ENCODE measurements around the gene DCAF4. TPM values are rescaled to one million over a fixed set of nuclear protein-coding genes. Genes with fewer than 3 reads are reported as not detected.

Gene DCAF4
- 10 to 100 TPM; 15.1 to 16.6 TPM for total RNA-seq

DNA sequence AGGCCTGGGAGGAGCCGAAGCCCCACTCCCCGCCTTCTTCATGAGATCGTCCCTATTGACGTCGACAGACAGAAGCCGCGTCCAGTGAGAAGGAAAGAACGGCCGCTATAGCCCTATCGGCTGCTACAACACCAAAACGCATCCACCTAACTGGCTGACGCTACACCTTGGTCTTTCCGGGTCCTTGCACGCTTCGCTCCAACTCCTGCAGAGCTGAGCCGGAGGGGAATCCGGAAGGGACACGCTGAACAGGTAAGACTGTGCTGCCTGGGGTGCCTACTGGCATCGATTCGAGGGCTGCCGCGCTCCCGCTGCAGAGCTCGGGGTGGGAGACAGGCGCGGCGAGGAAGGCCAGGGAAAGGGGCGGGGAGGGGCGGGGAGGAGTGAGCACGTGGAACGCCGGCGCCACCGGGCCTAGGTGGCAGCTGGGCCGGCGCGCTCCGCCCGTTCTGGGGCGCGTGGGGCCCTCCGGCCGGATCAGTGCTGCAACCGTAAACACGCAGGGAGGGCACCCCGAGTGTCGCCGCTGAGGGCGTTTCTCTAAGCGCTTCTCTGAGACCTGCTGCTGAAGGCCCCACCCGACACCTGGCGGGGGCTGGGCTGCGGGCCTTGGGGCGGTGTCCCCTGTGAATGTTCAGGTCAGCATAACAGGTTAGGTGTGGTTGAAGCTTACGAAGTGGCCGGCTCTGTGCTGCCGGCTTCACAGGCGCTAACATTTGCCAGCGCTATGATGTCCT lies at the start of gene DCAF4:
Gene DCAF4 (plus strand): TSS at position 173 of the 737 bp plus-strand sequence. CDS start 11,515 bp downstream, outside the sequence.
- DNase-seq: peak; percentile 92 to 97
- Mint-ChIP-seq H3K9me3 (no peaks in the 10 kb centered on the region), H3K4me3 (peak within 1 kb of the TSS; percentile 93 to 94), H3K36me3 (ENCODE audit: insufficient read depth in 2 of 2) (no peaks in the 10 kb centered on the region), H3K27ac (peak within 1 kb of the TSS; percentile 15), H3K4me1 (ENCODE audit: low read depth) (peaks cover 19% of the 10 kb centered on the region), H3K27me3 (ENCODE audit: low read depth) (peaks cover 16% of the 10 kb centered on the region)
- peak; percentile 97 to 98 for ATAC-seq (replicated peaks in 1 of 2)

DNA sequence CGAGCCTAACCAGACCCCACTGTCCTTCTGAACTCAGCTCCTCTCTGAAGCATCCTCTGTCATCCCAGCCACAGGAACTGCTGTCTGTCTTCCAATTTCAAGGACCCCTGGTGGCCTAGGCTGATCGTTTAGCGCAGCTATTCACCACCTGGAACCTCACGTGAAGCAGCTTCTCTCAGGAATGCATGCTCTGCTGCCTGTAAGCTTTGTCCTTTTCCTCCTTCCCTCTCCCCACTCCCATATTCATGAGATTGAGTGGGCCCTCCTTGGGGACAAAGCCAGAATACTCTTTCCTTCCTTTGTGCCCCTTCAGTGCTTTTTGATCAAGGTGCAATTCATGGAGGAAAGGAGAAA lies 49.6 kb upstream of the DCAF4 start:
- Mint-ChIP-seq H3K27ac (no peak overlapping the region), H3K4me3 (no peak overlapping the region), H3K9me3 (peaks cover 0 to 1% of the 10 kb centered on the region in 2 donors), H3K36me3 (ENCODE audit: insufficient read depth in 2 of 2) (peaks cover 0 to 3% of the 10 kb centered on the region in 2 donors), H3K4me1 (ENCODE audit: low read depth) (peaks cover 6% of the 10 kb centered on the region), H3K27me3 (ENCODE audit: low read depth) (no peaks in the 10 kb centered on the region)
- ATAC-seq (replicated peaks in 1 of 2) (no peak), DNase-seq (no peak)

- DNase-seq (no peak), ATAC-seq (replicated peaks in 1 of 2) (no peak)
- no peak overlapping the region for H3K4me3 Mint-ChIP-seq
- H3K4me1 Mint-ChIP-seq (ENCODE audit: low read depth): peaks cover 16% of the 10 kb centered on the region
- H3K9me3 Mint-ChIP-seq: no peaks in the 10 kb centered on the region
- H3K27me3 Mint-ChIP-seq (ENCODE audit: low read depth): no peaks in the 10 kb centered on the region
- H3K36me3 Mint-ChIP-seq (ENCODE audit: insufficient read depth in 2 of 2): no peaks in the 10 kb centered on the region
- no peak overlapping the region for H3K27ac Mint-ChIP-seq
Observed at GRCh38 chr14:72878746-72879145, 47.5 kb upstream of the DCAF4 start.

- Mint-ChIP-seq H3K27ac (no peak overlapping the region), H3K4me1 (ENCODE audit: low read depth) (peaks cover 19% of the 10 kb centered on the region), H3K36me3 (ENCODE audit: insufficient read depth in 2 of 2) (no peaks in the 10 kb centered on the region), H3K27me3 (ENCODE audit: low read depth) (no peaks in the 10 kb centered on the region), H3K9me3 (no peaks in the 10 kb centered on the region), H3K4me3 (no peak overlapping the region)
- ATAC-seq (replicated peaks in 1 of 2): no peak
- DNase-seq: no peak
Observed at GRCh38 chr14:72879431-72879830, 46.8 kb upstream of the DCAF4 start.

DNA sequence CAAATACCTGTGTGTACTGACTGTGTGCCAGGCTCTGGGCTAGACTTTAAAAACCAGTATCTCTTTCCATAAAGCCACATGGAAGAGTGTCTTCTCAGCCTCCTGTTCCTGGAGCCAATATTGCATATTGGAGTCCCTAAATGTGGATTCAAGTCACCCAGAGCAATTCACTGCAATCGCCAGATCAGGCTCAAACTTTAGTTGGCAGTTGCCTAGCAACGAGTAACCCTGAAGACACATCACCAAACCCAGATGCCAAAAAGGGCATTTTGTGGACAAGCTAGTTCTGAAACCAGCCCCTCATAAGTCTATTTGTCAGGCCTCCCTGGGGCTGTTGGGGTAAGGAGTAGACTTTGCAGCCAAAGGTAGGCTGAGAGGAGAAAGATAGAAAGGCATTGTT lies 46.1 kb upstream of the DCAF4 start:
- DNase-seq: no peak
- Mint-ChIP-seq H3K27me3 (ENCODE audit: low read depth) (no peaks in the 10 kb centered on the region), H3K4me1 (ENCODE audit: low read depth) (peaks cover 19% of the 10 kb centered on the region), H3K36me3 (ENCODE audit: insufficient read depth in 2 of 2) (no peaks in the 10 kb centered on the region), H3K27ac (no peak overlapping the region), H3K9me3 (no peaks in the 10 kb centered on the region), H3K4me3 (no peak overlapping the region)
- no peak for ATAC-seq (replicated peaks in 1 of 2)

GRCh38 chr14:72880820-72881219 lies 45.4 kb upstream of the DCAF4 start:
- H3K27me3 Mint-ChIP-seq (ENCODE audit: low read depth): no peaks in the 10 kb centered on the region
- H3K9me3 Mint-ChIP-seq: no peaks in the 10 kb centered on the region
- H3K4me3 Mint-ChIP-seq: no peak overlapping the region
- DNase-seq (no peak), ATAC-seq (replicated peaks in 1 of 2) (no peak)
- H3K27ac Mint-ChIP-seq: no peak overlapping the region
- peaks cover 19% of the 10 kb centered on the region for H3K4me1 Mint-ChIP-seq (ENCODE audit: low read depth)
- H3K36me3 Mint-ChIP-seq (ENCODE audit: insufficient read depth in 2 of 2): no peaks in the 10 kb centered on the region

GRCh38 chr14:72881543-72881942 lies 44.7 kb upstream of the DCAF4 start:
- ATAC-seq (replicated peaks in 1 of 2): no peak
- peaks cover 19% of the 10 kb centered on the region for H3K4me1 Mint-ChIP-seq (ENCODE audit: low read depth)
- H3K36me3 Mint-ChIP-seq (ENCODE audit: insufficient read depth in 2 of 2): peaks cover 0 to 3% of the 10 kb centered on the region in 2 donors
- no peak for DNase-seq
- no peaks in the 10 kb centered on the region for H3K27me3 Mint-ChIP-seq (ENCODE audit: low read depth)
- H3K9me3 Mint-ChIP-seq: no peaks in the 10 kb centered on the region
- no peak overlapping the region for H3K4me3 Mint-ChIP-seq
- H3K27ac Mint-ChIP-seq: no peak overlapping the region

DNA sequence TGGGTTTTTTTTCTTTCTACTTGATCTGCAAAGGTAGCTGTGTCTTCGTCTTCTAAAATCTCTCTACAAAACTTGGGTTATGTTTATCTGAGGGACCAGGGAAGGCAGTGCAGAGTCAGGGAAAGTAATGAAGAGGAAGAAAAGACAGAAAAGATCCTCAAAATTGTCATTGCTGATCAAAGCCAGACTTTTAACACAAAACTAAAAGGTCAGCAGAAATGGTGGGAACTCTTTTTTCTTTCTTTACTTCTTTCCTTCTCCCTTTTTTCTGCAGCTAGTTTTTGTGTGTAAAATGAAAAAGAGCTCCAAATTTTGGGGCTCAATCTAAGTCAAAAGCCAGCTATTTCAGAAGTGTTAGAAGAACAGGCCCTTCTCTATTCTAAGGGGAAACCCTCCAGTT lies 44.2 kb upstream of the DCAF4 start:
- Mint-ChIP-seq H3K4me1 (ENCODE audit: low read depth) (peaks cover 19% of the 10 kb centered on the region), H3K9me3 (no peaks in the 10 kb centered on the region), H3K36me3 (ENCODE audit: insufficient read depth in 2 of 2) (peaks cover 0 to 3% of the 10 kb centered on the region in 2 donors), H3K4me3 (no peak overlapping the region), H3K27me3 (ENCODE audit: low read depth) (peaks cover under 1% of the 10 kb centered on the region), H3K27ac (no peak overlapping the region)
- no peak for ATAC-seq (replicated peaks in 1 of 2)
- no peak for DNase-seq

DNA sequence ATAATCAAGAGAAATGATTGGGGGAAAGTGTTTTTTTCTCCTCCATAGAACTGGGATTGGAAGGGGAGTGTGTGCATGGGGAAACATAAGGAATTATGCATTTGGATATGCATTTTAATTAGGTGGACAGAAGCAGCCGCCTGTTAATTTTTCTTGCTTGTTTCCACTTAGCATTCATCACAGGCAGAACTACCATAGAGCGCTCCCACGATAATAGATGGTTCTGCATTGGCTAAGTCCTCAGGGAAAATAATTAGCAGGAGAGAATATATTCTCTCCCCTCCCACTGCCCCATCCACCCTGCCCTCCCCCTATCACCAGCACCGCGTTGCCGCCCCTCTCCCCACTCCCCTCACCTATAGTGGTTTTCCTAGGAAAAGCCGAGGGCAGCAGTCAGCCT lies 43.8 kb upstream of the DCAF4 start:
- Mint-ChIP-seq H3K27me3 (ENCODE audit: low read depth) (peaks cover 4% of the 10 kb centered on the region), H3K27ac (no peak overlapping the region), H3K9me3 (no peaks in the 10 kb centered on the region), H3K36me3 (ENCODE audit: insufficient read depth in 2 of 2) (peaks cover 0 to 3% of the 10 kb centered on the region in 2 donors), H3K4me3 (no peak overlapping the region), H3K4me1 (ENCODE audit: low read depth) (peaks cover 19% of the 10 kb centered on the region)
- no peak for DNase-seq
- ATAC-seq (replicated peaks in 1 of 2): no peak

DNA sequence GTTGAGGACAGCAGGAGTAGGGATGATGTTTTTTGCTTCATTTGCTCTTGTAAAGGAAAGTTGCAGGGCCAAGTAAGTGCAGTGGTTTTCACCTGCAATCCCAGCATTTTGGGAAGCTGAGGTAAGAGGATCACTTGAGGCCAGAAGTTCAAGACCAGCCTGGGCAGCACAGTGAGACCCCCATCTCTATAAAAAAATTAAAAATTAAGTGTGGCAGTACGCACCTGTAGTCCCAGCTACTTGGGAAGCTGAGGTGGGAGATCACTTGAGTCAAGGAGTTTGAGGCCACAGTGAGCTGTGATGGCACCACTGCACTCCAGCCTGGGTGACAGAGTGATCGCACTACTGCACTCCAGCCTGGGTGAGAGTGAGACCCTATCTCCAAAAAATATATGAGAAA lies 43.2 kb upstream of the DCAF4 start:
- peaks cover 0 to 3% of the 10 kb centered on the region in 2 donors for H3K36me3 Mint-ChIP-seq (ENCODE audit: insufficient read depth in 2 of 2)
- peaks cover 19% of the 10 kb centered on the region for H3K4me1 Mint-ChIP-seq (ENCODE audit: low read depth)
- H3K27me3 Mint-ChIP-seq (ENCODE audit: low read depth): peaks cover 7% of the 10 kb centered on the region
- no peak for ATAC-seq (replicated peaks in 1 of 2)
- no peak overlapping the region for H3K27ac Mint-ChIP-seq
- no peaks in the 10 kb centered on the region for H3K9me3 Mint-ChIP-seq
- no peak overlapping the region for H3K4me3 Mint-ChIP-seq
- no peak for DNase-seq

DNA sequence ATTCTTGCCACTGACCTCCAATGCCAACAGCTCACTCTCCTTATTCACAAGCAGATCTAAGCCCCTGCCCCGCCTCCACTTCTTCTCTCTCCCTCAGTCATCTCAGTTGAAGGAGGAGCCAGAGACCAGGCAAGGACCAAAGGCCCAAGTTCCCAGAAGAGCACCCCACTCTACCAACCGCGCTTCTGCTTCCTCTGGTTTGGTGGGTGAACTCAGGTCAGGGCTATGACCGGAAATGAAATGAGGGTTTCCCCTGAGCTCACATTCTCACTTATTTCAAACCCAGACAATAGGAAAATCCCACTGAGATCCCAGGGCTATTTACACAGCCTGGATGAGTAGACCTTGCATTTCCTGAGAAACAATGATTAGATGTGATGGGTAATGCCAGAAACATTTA lies 42.3 kb upstream of the DCAF4 start:
- ATAC-seq (replicated peaks in 1 of 2): peak; percentile 65 to 87
- no peak overlapping the region for H3K27ac Mint-ChIP-seq

DNA sequence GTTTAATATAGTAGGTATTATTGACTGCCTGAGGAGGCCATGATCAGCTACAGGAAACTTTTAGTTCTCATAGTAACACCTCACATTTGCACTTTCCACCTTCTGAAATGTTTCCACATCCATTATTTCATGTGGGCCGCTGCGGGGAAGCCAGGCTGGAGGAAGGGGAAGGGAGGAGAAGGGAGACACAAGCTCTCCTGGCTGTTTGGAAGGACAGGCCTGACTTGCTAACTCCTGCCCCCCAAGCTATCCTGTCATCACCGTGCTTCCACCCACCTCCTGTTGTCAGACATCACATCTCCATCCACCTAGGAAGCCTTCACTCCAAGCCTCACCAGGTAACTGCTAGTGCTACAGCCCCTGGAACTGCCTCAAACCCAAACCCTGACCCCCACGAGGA lies 41.9 kb upstream of the DCAF4 start:
- no peak for DNase-seq
- ATAC-seq (replicated peaks in 1 of 2): no peak
- Mint-ChIP-seq H3K36me3 (ENCODE audit: insufficient read depth in 2 of 2) (peaks cover 0 to 3% of the 10 kb centered on the region in 2 donors), H3K27ac (no peak overlapping the region), H3K9me3 (no peaks in the 10 kb centered on the region), H3K27me3 (ENCODE audit: low read depth) (peaks cover 7% of the 10 kb centered on the region), H3K4me1 (ENCODE audit: low read depth) (peaks cover 19% of the 10 kb centered on the region), H3K4me3 (no peak overlapping the region)

More for the DNA sequence above, 42.3 kb upstream of the DCAF4 start:
- Mint-ChIP-seq H3K27me3 (ENCODE audit: low read depth) (peaks cover 7% of the 10 kb centered on the region), H3K4me1 (ENCODE audit: low read depth) (peaks cover 19% of the 10 kb centered on the region), H3K36me3 (ENCODE audit: insufficient read depth in 2 of 2) (peaks cover 0 to 3% of the 10 kb centered on the region in 2 donors), H3K9me3 (no peaks in the 10 kb centered on the region), H3K4me3 (no peak overlapping the region)
- peak; percentile 8 to 35 for DNase-seq

GRCh38 chr14:72887514-72887913 lies 38.8 kb upstream of the DCAF4 start:
- H3K27ac Mint-ChIP-seq: no peak overlapping the region
- no peak overlapping the region for H3K4me3 Mint-ChIP-seq
- DNase-seq (no peak), ATAC-seq (replicated peaks in 1 of 2) (no peak)
- peaks cover 19% of the 10 kb centered on the region for H3K4me1 Mint-ChIP-seq (ENCODE audit: low read depth)
- H3K36me3 Mint-ChIP-seq (ENCODE audit: insufficient read depth in 2 of 2): peaks cover 0 to 3% of the 10 kb centered on the region in 2 donors
- peaks cover 28% of the 10 kb centered on the region for H3K27me3 Mint-ChIP-seq (ENCODE audit: low read depth)
- no peaks in the 10 kb centered on the region for H3K9me3 Mint-ChIP-seq

DNA sequence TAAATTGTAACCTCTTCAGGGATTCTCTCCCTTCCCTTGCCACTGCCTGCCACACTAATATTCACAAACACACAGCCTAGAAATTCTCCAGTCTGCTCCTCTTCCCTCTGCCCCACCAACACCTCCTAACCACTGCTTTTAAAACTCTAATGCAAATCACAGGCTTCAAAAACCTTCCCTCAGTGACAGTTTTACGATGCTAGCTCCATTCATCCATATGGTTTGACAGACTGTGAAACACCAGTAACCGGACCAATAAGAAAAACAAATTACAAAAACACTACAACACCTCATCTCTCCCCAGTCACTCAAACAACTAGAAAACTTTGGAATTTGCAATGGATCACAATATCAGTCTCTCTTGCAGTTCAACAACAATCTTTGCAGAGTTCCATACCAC lies 38.1 kb upstream of the DCAF4 start:
- no peak overlapping the region for H3K27ac Mint-ChIP-seq

More for the DNA sequence above, 38.1 kb upstream of the DCAF4 start:
- H3K27me3 Mint-ChIP-seq (ENCODE audit: low read depth): peaks cover 34% of the 10 kb centered on the region
- no peaks in the 10 kb centered on the region for H3K9me3 Mint-ChIP-seq
- peaks cover 0 to 3% of the 10 kb centered on the region in 2 donors for H3K36me3 Mint-ChIP-seq (ENCODE audit: insufficient read depth in 2 of 2)
- H3K4me3 Mint-ChIP-seq: no peak overlapping the region
- no peak for ATAC-seq (replicated peaks in 1 of 2)
- H3K4me1 Mint-ChIP-seq (ENCODE audit: low read depth): peaks cover 19% of the 10 kb centered on the region
- no peak for DNase-seq
